ENCODE measurements around the gene PHKA2. TPM values are rescaled to one million over a fixed set of nuclear protein-coding genes. Genes with fewer than 3 reads are reported as not detected.

The PHKA2 gene
- total RNA-seq, 6 donors from 2014 or later, result 19.2 to 74.4 (median 25.9) TPM

DNA sequence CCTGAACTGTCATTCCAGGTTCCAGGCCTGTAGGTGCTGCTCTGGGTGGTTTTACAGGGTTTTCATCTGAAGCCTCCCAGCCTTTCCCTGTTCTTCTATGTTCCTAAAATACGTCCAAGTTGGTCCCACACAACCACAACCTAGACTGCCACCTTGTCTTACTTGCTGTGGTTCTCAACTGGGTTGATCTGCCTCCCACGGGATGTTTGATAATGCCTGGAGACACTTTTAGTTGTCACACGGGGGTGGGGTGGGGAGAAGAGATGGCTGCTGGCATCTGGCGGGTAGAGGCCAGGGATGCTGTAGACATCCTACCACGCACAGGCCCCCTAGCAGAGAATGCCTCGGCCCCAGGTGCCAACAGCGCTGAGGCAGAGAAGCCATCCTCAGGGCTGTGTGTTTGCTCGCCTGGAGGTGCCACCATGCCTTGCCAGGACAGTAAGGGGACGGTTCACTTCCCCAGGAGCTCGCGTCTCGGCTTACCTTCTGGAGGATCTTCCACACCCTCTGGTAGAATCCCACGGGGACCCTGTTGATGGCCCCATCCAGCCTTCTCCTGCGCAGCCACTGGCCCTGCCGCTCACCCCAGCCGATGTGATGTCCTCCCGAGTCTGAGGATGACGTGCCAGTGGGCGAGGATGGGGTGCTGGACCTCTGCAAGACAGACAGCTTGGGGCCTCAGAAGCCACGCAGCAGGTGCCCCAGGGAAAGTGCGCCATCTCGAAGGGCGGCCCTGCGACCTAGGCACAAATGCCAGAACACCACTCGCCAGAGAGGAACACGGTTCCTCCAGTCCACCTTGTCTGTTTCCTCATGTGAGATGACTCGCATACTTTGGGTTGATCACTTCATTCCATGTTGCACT is 87.0 kb downstream of the PHKA2 start:
- Histone ChIP-seq H3K4me1 (peaks cover 0 to 7% (median 0%) of the 10 kb centered on the region in 4 donors), H3K27ac (peak overlapping the region in 2 of 4 donors; percentile 25 to 64), H3K36me3 (peaks cover 0 to 6% (median 2%) of the 10 kb centered on the region in 4 donors), H3K9me3 (no peaks in the 10 kb centered on the region), H3K4me3 (no peak overlapping the region), H3K27me3 (no peaks in the 10 kb centered on the region)
- TF ChIP-seq POLR2A (IDR thresholded peaks at IDR 0.05), result no peak
- no peak for TF ChIP-seq POLR2AphosphoS5 (IDR thresholded peaks at IDR 0.05)
- TF ChIP-seq CTCF (IDR thresholded peaks at IDR 0.05), result no peak
- no peak for TF ChIP-seq EP300 (IDR thresholded peaks at IDR 0.05)
- DNase-seq, result no peak
- no peak for ATAC-seq (ENCODE audit: low FRiP score in 2 of 2)
- WGBS, 2 donors, result 91% methylated on average over 24 of the region's 27 CpGs; no CpG with 5 or more reads in 1 of the 2 donors

DNA sequence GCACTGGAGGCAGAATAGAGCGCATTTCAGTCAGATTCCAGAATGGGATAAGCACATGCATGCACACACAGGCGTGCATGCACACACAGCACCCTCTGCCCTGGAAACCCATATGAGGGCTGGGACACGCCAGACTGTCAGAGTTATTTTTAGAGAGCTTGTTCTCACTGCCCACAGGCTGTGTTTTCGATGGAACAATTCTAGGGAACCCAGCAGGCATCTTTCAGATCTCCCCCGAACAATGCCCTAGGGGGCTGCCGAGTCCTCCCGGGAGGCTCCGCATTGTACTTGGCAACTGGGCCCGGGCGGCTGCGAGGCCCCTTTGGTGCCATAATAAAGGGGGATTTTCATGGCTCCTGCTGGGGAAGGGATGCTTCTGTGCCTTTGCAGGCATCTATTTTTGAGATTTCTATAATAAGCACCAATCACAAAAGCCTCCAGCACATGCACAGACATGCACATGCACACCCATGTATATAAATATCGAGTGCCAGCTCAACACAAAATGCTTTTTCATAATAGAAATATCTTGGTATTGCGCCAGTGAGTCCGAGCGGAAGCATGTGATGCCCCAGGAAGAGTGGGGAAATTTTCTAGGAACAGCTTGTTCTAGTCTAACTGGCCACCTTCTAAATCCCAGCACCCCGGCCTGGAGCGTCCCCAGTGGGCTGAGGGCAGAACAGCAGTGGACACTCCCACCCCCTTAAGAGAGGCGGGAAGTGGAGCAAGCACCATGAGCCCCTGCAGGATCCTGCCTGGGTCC is 88.5 kb downstream of the PHKA2 start:
- Histone ChIP-seq H3K4me1 (peaks cover 0 to 7% (median 0%) of the 10 kb centered on the region in 4 donors), H3K27ac (peak overlapping the region in 2 of 4 donors; percentile 25 to 64)

DNA sequence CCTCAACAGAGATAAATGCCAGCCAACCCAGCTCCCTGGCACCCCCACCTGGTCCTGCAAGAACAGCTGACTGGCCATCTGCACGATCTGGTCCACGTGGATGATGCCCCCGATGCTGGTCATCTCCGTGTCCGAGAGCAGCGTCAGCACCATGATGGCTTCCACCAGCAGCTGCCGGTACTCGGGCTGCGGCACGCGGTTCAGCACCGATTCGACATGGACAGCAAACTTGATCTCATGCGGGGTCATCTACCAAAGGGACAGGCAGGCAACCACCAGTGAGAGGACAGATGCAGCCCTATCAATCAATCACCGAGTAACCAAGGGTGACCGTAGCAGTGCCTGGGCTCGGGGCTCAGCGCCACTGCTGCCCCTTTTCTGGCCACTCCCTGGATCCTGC is 89.8 kb downstream of the PHKA2 start:
- H3K4me1 ChIP-seq, result peaks cover 0 to 7% (median under 1%) of the 10 kb centered on the region in 4 donors
- no peak for TF ChIP-seq POLR2A (IDR thresholded peaks at IDR 0.05)
- TF ChIP-seq CTCF (IDR thresholded peaks at IDR 0.05), result no peak
- no peak for TF ChIP-seq POLR2AphosphoS5 (IDR thresholded peaks at IDR 0.05)
- TF ChIP-seq EP300 (IDR thresholded peaks at IDR 0.05), result no peak
- H3K9me3 ChIP-seq, result no peaks in the 10 kb centered on the region
- no peak overlapping the region for H3K4me3 ChIP-seq
- ATAC-seq (ENCODE audit: low FRiP score in 2 of 2), result no peak
- H3K27me3 ChIP-seq, result no peaks in the 10 kb centered on the region
- H3K27ac ChIP-seq, result peak overlapping the region in 1 of 4 donors; percentile 26
- DNase-seq, result no peak
- 93% methylated on average over 18 of the region's 18 CpGs; no CpG with 5 or more reads in 1 of the 2 donors for WGBS, 2 donors
- peaks cover 0 to 6% (median 0%) of the 10 kb centered on the region in 4 donors for H3K36me3 ChIP-seq

More for the DNA sequence above, 88.5 kb downstream of the PHKA2 start:
- Histone ChIP-seq H3K9me3 (no peaks in the 10 kb centered on the region), H3K4me3 (no peak overlapping the region), H3K36me3 (peaks cover 0 to 6% (median 0%) of the 10 kb centered on the region in 4 donors), H3K27me3 (no peaks in the 10 kb centered on the region)
- DNase-seq (no peak), ATAC-seq (ENCODE audit: low FRiP score in 2 of 2) (no peak)
- WGBS, 2 donors, result 81 to 85% methylated on average over 4 to 18 of the region's 18 CpGs
- peak in 4 of 6 experiments; percentile 17 to 43 (median 33) for TF ChIP-seq CTCF (IDR thresholded peaks at IDR 0.05)
- peak in 1 of 2 donors; percentile 27 for TF ChIP-seq POLR2AphosphoS5 (IDR thresholded peaks at IDR 0.05)
- no peak for TF ChIP-seq EP300 (IDR thresholded peaks at IDR 0.05)

- no peak for TF ChIP-seq POLR2A (IDR thresholded peaks at IDR 0.05)
- no peak for TF ChIP-seq EP300 (IDR thresholded peaks at IDR 0.05)
- no peak for TF ChIP-seq CTCF (IDR thresholded peaks at IDR 0.05)
- TF ChIP-seq POLR2AphosphoS5 (IDR thresholded peaks at IDR 0.05), result no peak
- WGBS, 2 donors, result 94 to 100% methylated on average over 3 to 11 of the region's 11 CpGs
- ATAC-seq (ENCODE audit: low FRiP score in 2 of 2) (no peak), DNase-seq (no peak)
- Histone ChIP-seq H3K36me3 (peaks cover 0 to 3% (median 0%) of the 10 kb centered on the region in 4 donors), H3K4me1 (peaks cover 0 to 12% (median 5%) of the 10 kb centered on the region in 4 donors), H3K4me3 (no peak overlapping the region), H3K27ac (no peak overlapping the region), H3K27me3 (no peaks in the 10 kb centered on the region), H3K9me3 (no peaks in the 10 kb centered on the region)
These were observed 90.4 kb downstream of the PHKA2 start for GRCh38 chrX:18893536-18893935.
